Measurements from ENCODE around the gene HIPK2. TPM values are rescaled to one million over a fixed set of nuclear protein-coding genes. Genes with fewer than 3 reads are reported as not detected.

The HIPK2 gene
- total RNA-seq, 1 experiment from 2014 or later = 64.3 TPM

GRCh38 chr7:139572071-139572470 is 205.7 kb downstream of the HIPK2 start:
- H3K27me3 Mint-ChIP-seq (ENCODE audit: insufficient read depth, unreplicated experiment) = no peaks in the 10 kb centered on the region
- ChIA-PET POLR2A (interaction anchor here (0.8 kb wide), 1 partner anchor 72 kb away, joined by 3 read pairs; no protein-coding TSS in a partner anchor), CTCF (interaction anchor here (0.6 kb wide), 1 partner anchor 70 kb away, joined by 3 read pairs; no protein-coding TSS in a partner anchor)
- no peak overlapping the region for H3K4me3 Mint-ChIP-seq (ENCODE audit: unreplicated experiment)
- intact Hi-C loops (cut with micrococcal nuclease) = no loop called here
- H3K9me3 Mint-ChIP-seq (ENCODE audit: unreplicated experiment) = no peaks in the 10 kb centered on the region
- H3K36me3 Mint-ChIP-seq (ENCODE audit: insufficient read depth, unreplicated experiment) = peaks cover 75% of the 10 kb centered on the region
- H3K4me1 Mint-ChIP-seq (ENCODE audit: insufficient read depth, unreplicated experiment) = no peaks in the 10 kb centered on the region
- BruUV-seq (replicated peaks) = no TSS peak
- H3K27ac Mint-ChIP-seq (ENCODE audit: low read depth, unreplicated experiment) = no peak overlapping the region
- DNase-seq (ENCODE audit: unreplicated experiment) = no peak
- TF ChIP-seq, protein P1, sequence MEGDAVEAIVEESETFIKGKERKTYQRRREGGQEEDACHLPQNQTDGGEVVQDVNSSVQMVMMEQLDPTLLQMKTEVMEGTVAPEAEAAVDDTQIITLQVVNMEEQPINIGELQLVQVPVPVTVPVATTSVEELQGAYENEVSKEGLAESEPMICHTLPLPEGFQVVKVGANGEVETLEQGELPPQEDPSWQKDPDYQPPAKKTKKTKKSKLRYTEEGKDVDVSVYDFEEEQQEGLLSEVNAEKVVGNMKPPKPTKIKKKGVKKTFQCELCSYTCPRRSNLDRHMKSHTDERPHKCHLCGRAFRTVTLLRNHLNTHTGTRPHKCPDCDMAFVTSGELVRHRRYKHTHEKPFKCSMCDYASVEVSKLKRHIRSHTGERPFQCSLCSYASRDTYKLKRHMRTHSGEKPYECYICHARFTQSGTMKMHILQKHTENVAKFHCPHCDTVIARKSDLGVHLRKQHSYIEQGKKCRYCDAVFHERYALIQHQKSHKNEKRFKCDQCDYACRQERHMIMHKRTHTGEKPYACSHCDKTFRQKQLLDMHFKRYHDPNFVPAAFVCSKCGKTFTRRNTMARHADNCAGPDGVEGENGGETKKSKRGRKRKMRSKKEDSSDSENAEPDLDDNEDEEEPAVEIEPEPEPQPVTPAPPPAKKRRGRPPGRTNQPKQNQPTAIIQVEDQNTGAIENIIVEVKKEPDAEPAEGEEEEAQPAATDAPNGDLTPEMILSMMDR (IDR thresholded peaks at IDR 0.05; ENCODE audit: unreplicated experiment) = no peak

DNA sequence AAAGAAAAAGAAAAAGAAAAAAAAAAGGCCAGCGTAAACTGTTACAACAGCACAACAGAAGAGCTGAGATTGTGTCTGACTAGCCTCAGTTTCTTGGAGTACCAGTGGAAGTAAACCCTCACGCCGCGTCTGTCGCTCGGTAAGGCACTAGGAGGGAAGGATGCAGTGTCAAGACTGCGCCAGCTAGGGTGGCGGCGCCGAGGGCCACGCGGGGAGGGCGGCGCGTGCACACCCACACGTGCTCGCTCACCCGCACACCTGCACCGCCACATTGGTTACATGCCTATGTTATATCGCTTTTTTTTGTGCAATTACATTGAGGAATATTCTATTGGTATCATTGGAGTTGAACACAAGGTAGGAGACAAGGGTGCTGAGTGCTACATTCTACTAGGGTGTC is 206.1 kb downstream of the HIPK2 start:
- Mint-ChIP-seq H3K27me3 (ENCODE audit: insufficient read depth, unreplicated experiment) (no peaks in the 10 kb centered on the region), H3K4me3 (ENCODE audit: unreplicated experiment) (no peak overlapping the region), H3K27ac (ENCODE audit: low read depth, unreplicated experiment) (no peak overlapping the region), H3K9me3 (ENCODE audit: unreplicated experiment) (no peaks in the 10 kb centered on the region), H3K36me3 (ENCODE audit: insufficient read depth, unreplicated experiment) (peaks cover 77% of the 10 kb centered on the region), H3K4me1 (ENCODE audit: insufficient read depth, unreplicated experiment) (no peaks in the 10 kb centered on the region)
- CTCF ChIA-PET = interaction anchor here (0.6 kb wide), 1 partner anchor 21 kb away, joined by 3 read pairs; no protein-coding TSS in a partner anchor
- TF ChIP-seq, protein P1 (IDR thresholded peaks at IDR 0.05; ENCODE audit: unreplicated experiment) = no peak
- DNase-seq (ENCODE audit: unreplicated experiment) = no peak
- intact Hi-C loops (cut with micrococcal nuclease) = no loop called here
- POLR2A ChIA-PET = interaction anchor here (0.8 kb wide), 1 partner anchor 71 kb away, joined by 3 read pairs; no protein-coding TSS in a partner anchor
- no TSS peak for BruUV-seq (replicated peaks)

- CTCF ChIA-PET = interaction anchor here (0.6 kb wide), 2 partner anchors 21 to 30 kb away, joined by 3 to 5 read pairs; no protein-coding TSS in a partner anchor
- POLR2A ChIA-PET = interaction anchor here (0.8 kb wide), 1 partner anchor 71 kb away, joined by 3 read pairs; no protein-coding TSS in a partner anchor
- H3K36me3 Mint-ChIP-seq (ENCODE audit: insufficient read depth, unreplicated experiment) = peaks cover 77% of the 10 kb centered on the region
- no peak for DNase-seq (ENCODE audit: unreplicated experiment)
- no peaks in the 10 kb centered on the region for H3K27me3 Mint-ChIP-seq (ENCODE audit: insufficient read depth, unreplicated experiment)
- no peaks in the 10 kb centered on the region for H3K9me3 Mint-ChIP-seq (ENCODE audit: unreplicated experiment)
- no TSS peak for BruUV-seq (replicated peaks)
- no peak overlapping the region for H3K27ac Mint-ChIP-seq (ENCODE audit: low read depth, unreplicated experiment)
- intact Hi-C loops (cut with micrococcal nuclease) = no loop called here
- no peak overlapping the region for H3K4me3 Mint-ChIP-seq (ENCODE audit: unreplicated experiment)
- no peaks in the 10 kb centered on the region for H3K4me1 Mint-ChIP-seq (ENCODE audit: insufficient read depth, unreplicated experiment)
- TF ChIP-seq, protein P1 (IDR thresholded peaks at IDR 0.05; ENCODE audit: unreplicated experiment) = no peak
Observed at GRCh38 chr7:139571190-139571589, 206.6 kb downstream of the HIPK2 start.

DNA sequence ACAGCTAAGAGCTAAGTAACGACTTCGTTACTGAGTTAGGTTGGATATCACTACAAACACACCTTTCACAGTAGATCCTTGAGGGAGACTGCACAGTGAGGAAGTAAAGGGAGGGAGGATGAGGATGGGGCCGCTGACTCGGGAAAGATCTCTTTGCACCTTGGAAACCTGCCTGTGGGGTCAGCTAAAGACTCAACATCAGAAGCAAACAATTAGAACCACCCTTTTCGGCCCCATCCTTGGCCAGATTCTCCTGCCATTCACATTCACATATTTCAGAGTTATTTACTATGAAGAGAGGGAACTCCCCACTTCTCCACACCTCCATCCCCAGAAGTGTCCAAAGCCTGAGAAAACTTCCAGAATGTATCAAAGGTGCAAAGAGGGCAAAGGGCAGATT is 207.2 kb downstream of the HIPK2 start:
- Mint-ChIP-seq H3K36me3 (ENCODE audit: insufficient read depth, unreplicated experiment) (peaks cover 74% of the 10 kb centered on the region), H3K4me3 (ENCODE audit: unreplicated experiment) (no peak overlapping the region), H3K9me3 (ENCODE audit: unreplicated experiment) (no peaks in the 10 kb centered on the region), H3K27ac (ENCODE audit: low read depth, unreplicated experiment) (no peak overlapping the region), H3K27me3 (ENCODE audit: insufficient read depth, unreplicated experiment) (no peaks in the 10 kb centered on the region), H3K4me1 (ENCODE audit: insufficient read depth, unreplicated experiment) (no peaks in the 10 kb centered on the region)
- ChIA-PET CTCF (interaction anchor here (0.6 to 2.2 kb wide), 3 partner anchors 23 to 71 kb away, joined by 5 to 10 read pairs (median 5); no protein-coding TSS in a partner anchor), POLR2A (no interaction called here)
- intact Hi-C loops (cut with micrococcal nuclease) = no loop called here
- BruUV-seq (replicated peaks) = no TSS peak
- TF ChIP-seq, protein P1 (IDR thresholded peaks at IDR 0.05; ENCODE audit: unreplicated experiment) = no peak
- DNase-seq (ENCODE audit: unreplicated experiment) = no peak
